MM.1S (cell line): ENCODE results near the gene TACO1.

Source experiments
- DNase-seq: peaks from one replicate; pipeline ENCODE4 v3.0.0-alpha.2; 2015
- H2AFZ ChIP-seq: fragments of 300-600 bp; sonication (generic); 2 replicates; pipeline ENCODE4 v1.6.0; 2016; ENCODE audit warnings: antibody characterized with exemption, low read length
- H3F3A ChIP-seq: fragments of 300-600 bp; sonication (generic); 2 replicates; pipeline ENCODE4 v1.6.1; 2016; ENCODE audit warnings: mild to moderate bottlenecking, antibody characterized with exemption, low read length, moderate library complexity, mixed read lengths; ENCODE audit not compliant: insufficient read depth
- H3K27ac ChIP-seq: fragments of 300-600 bp; sonication (generic); 2 replicates; pipeline ENCODE4 v1.5.1; 2016; ENCODE audit warnings: mild to moderate bottlenecking, low read length
- H3K27me3 ChIP-seq: fragments of 300-600 bp; sonication (generic); replicated peaks from 2 replicates; pipeline ENCODE4 v1.6.0; 2016; ENCODE audit warnings: low read length; ENCODE audit not compliant: insufficient read depth
- H3K36me3 ChIP-seq: fragments of 300-600 bp; sonication (generic); replicated peaks from 2 replicates; pipeline ENCODE4 v1.6.1; 2016; ENCODE audit warnings: mild to moderate bottlenecking, low read length, mixed read lengths; ENCODE audit not compliant: insufficient read depth
- H3K4me1 ChIP-seq: fragments of 300-600 bp; sonication (generic); 2 replicates; pipeline ENCODE4 v1.6.1; 2016; ENCODE audit warnings: low read length, mixed read lengths
- H3K4me2 ChIP-seq: fragments of 300-600 bp; sonication (generic); 2 replicates; pipeline ENCODE4 v1.6.0; 2016; ENCODE audit warnings: low read depth, low read length
- H3K4me3 ChIP-seq: fragments of 300-600 bp; sonication (generic); 2 replicates; pipeline ENCODE4 v1.5.1; 2016; ENCODE audit warnings: low read length, mixed read lengths
- H3K79me2 ChIP-seq: fragments of 300-600 bp; sonication (generic); 2 replicates; pipeline ENCODE4 v1.6.1; 2016; ENCODE audit warnings: mixed run types, low read length, mixed read lengths
- H3K9ac ChIP-seq: fragments of 300-600 bp; sonication (generic); 2 replicates; pipeline ENCODE4 v1.6.1; 2016; ENCODE audit warnings: low read length, mixed read lengths
- H3K9me2 ChIP-seq: fragments of 300-600 bp; sonication (generic); replicated peaks from 2 replicates; pipeline ENCODE4 v1.6.1; 2016; ENCODE audit warnings: mild to moderate bottlenecking, low read length, mixed read lengths; ENCODE audit not compliant: insufficient read depth
- H3K9me3 ChIP-seq: fragments of 300-600 bp; sonication (generic); replicated peaks from 2 replicates; pipeline ENCODE4 v1.6.1; 2016; ENCODE audit warnings: mild to moderate bottlenecking, low read length, mixed read lengths; ENCODE audit not compliant: insufficient read depth
- H4K20me1 ChIP-seq: fragments of 300-600 bp; sonication (generic); 2 replicates; pipeline ENCODE4 v1.6.1; 2016; ENCODE audit warnings: mild to moderate bottlenecking, low read length, moderate library complexity, mixed read lengths; ENCODE audit not compliant: insufficient read depth
- CTCF ChIP-seq: fragments of 300-600 bp; sonication (generic); IDR thresholded peaks from 2 replicates; pipeline ENCODE4 v1.5.1; 2016; ENCODE audit warnings: antibody characterized with exemption, low read length, mixed read lengths
- EZH2 ChIP-seq: fragments of 300-600 bp; sonication (generic); optimal IDR thresholded peaks from 2 replicates; pipeline ENCODE3; 2017; ENCODE audit warnings: low read depth, mild to moderate bottlenecking, antibody characterized with exemption, low read length, mixed read lengths
- EZH2phosphoT487 ChIP-seq: fragments of 300-600 bp; sonication (generic); IDR thresholded peaks from 2 replicates; pipeline ENCODE4 v1.6.1; 2018; ENCODE audit warnings: antibody characterized with exemption, low read length

Gene TACO1

GRCh38 chr17:63563339-63563738 is 37.4 kb upstream of the TACO1 start:
- Histone ChIP-seq H3K4me3 (no peak overlapping the region), H3K9ac (no peak overlapping the region), H3K36me3 (no peaks in the 10 kb centered on the region), H3K4me2 (no peak overlapping the region), H2AFZ (no peak overlapping the region), H3K9me3 (no peaks in the 10 kb centered on the region), H3K27me3 (no peaks in the 10 kb centered on the region), H3K79me2 (peaks cover 82% of the 10 kb centered on the region), H3F3A (no peaks in the 10 kb centered on the region), H4K20me1 (0 out of 2 replicates have a peak, but pooled peaks cover 7% of the 10 kb centered on the region), H3K4me1 (no peaks in the 10 kb centered on the region), H3K9me2 (no peaks in the 10 kb centered on the region), H3K27ac (no peak overlapping the region)
- no peak for DNase-seq
- no peak for TF ChIP-seq EZH2phosphoT487
- no peak for TF ChIP-seq EZH2
- TF ChIP-seq CTCF, result no peak

GRCh38 chr17:63564562-63564961 is 36.1 kb upstream of the TACO1 start:
- Histone ChIP-seq H4K20me1 (0 out of 2 replicates have a peak, but pooled peaks cover 4% of the 10 kb centered on the region), H3K27ac (no peak overlapping the region), H3F3A (no peaks in the 10 kb centered on the region), H2AFZ (no peak overlapping the region), H3K4me3 (no peak overlapping the region), H3K4me2 (no peak overlapping the region), H3K9me2 (no peaks in the 10 kb centered on the region), H3K4me1 (no peaks in the 10 kb centered on the region), H3K79me2 (peaks cover 85% of the 10 kb centered on the region), H3K27me3 (no peaks in the 10 kb centered on the region), H3K36me3 (no peaks in the 10 kb centered on the region), H3K9me3 (no peaks in the 10 kb centered on the region), H3K9ac (no peak overlapping the region)
- TF ChIP-seq CTCF (no peak), EZH2 (no peak), EZH2phosphoT487 (no peak)
- no peak for DNase-seq

GRCh38 chr17:63567229-63567628 is 33.5 kb upstream of the TACO1 start:
- peaks cover 77% of the 10 kb centered on the region for H3K79me2 ChIP-seq
- H3K27me3 ChIP-seq, result no peaks in the 10 kb centered on the region
- no peaks in the 10 kb centered on the region for H3K9me2 ChIP-seq
- no peak overlapping the region for H3K4me2 ChIP-seq
- no peaks in the 10 kb centered on the region for H3F3A ChIP-seq
- no peak overlapping the region for H3K27ac ChIP-seq
- no peaks in the 10 kb centered on the region for H3K36me3 ChIP-seq
- no peak overlapping the region for H3K9ac ChIP-seq
- no peak overlapping the region for H3K4me3 ChIP-seq
- no peak for DNase-seq
- no peaks in the 10 kb centered on the region for H3K4me1 ChIP-seq
- H4K20me1 ChIP-seq, result 0 out of 2 replicates have a peak, but pooled peaks cover 4% of the 10 kb centered on the region
- TF ChIP-seq CTCF (no peak), EZH2 (no peak), EZH2phosphoT487 (no peak)
- no peak overlapping the region for H2AFZ ChIP-seq
- H3K9me3 ChIP-seq, result no peaks in the 10 kb centered on the region
